Peyer's patch (tissue), 4 donors: ENCODE data around the gene SALL1.

ENCODE experiments used
- CTCF ChIP-seq, 6 experiments: fragments of 450-650 bp in 4 of 6; fragments of 200-600 bp in 2 of 6; sonication (generic) in 1 of 6; IDR thresholded peaks; one replicate each; pipeline ENCODE4 v1.5.1; 2017 to 2019; ENCODE audit warnings: antibody characterized with exemption in 6 of 6, mild to moderate bottlenecking in 3 of 6, moderate library complexity in 1 of 6
- POLR2A ChIP-seq, 2 donors: fragments of 450-650 bp; IDR thresholded peaks; one replicate each; pipeline ENCODE4 v1.5.1; 2017; ENCODE audit warnings: antibody characterized with exemption in 2 of 2, mild to moderate bottlenecking in 2 of 2, moderate library complexity in 2 of 2

GRCh38 chr16:51116353-51116752 is 34.7 kb downstream of the SALL1 start:
- TF ChIP-seq CTCF (IDR thresholded peaks at IDR 0.05) = no peak
- TF ChIP-seq POLR2A (IDR thresholded peaks at IDR 0.05) = no peak
